Sigmoid colon (tissue), 4 donors: ENCODE data around the gene COMT.

Source experiments
- CTCF ChIP-seq, 4 experiments: fragments of 450-650 bp in 3 of 4; fragments of 200-600 bp in 1 of 4; IDR thresholded peaks; one replicate each; pipeline ENCODE4 v1.5.1; 2016 to 2019; ENCODE audit warnings: antibody characterized with exemption in 4 of 4, mild to moderate bottlenecking in 3 of 4, moderate library complexity in 2 of 4
- EP300 ChIP-seq, 4 donors: sonication (generic); formaldehyde crosslinking; IDR thresholded peaks; one replicate each; pipeline ENCODE4 v1.6.1; 2017; ENCODE audit warnings: antibody characterized with exemption in 4 of 4
- POLR2A ChIP-seq, 2 donors: fragments of 450-650 bp; IDR thresholded peaks; one replicate each; pipeline ENCODE4 v1.6.1; 2016; ENCODE audit warnings: antibody characterized with exemption in 2 of 2, mild to moderate bottlenecking in 2 of 2, moderate library complexity in 2 of 2
- POLR2AphosphoS5 ChIP-seq, 4 donors: sonication (generic); formaldehyde crosslinking; IDR thresholded peaks; one replicate each; pipeline ENCODE4 v1.6.1; 2017; ENCODE audit warnings: antibody characterized with exemption in 4 of 4

- TF ChIP-seq CTCF (IDR thresholded peaks at IDR 0.05) (no peak), POLR2AphosphoS5 (IDR thresholded peaks at IDR 0.05) (no peak), POLR2A (IDR thresholded peaks at IDR 0.05) (no peak), EP300 (IDR thresholded peaks at IDR 0.05) (no peak)
Measured at GRCh38 chr22:19959587-19960490, 18.3 kb downstream of the COMT start.
